ENCODE measurements around the gene LEF1. TPM values are rescaled to one million over a fixed set of nuclear protein-coding genes. Genes with fewer than 3 reads are reported as not detected.

Gene LEF1
- total RNA-seq, 1 donor from 2014 or later = 1.1 TPM

GRCh38 chr4:108163351-108163750 is 5.4 kb downstream of the LEF1 start:
- ATAC-seq (ENCODE audit: low read depth) = no peak
- intact Hi-C loops (cut with micrococcal nuclease) = loop anchor here (10.0 kb wide), 1 partner anchor 439 kb away; the partner anchor contains the start of gene PAPSS1
- Mint-ChIP-seq H3K4me1 (peaks cover 36% of the 10 kb centered on the region), H3K36me3 (ENCODE audit: low read depth) (no peaks in the 10 kb centered on the region), H3K27ac (no peak overlapping the region), H3K27me3 (peaks cover 57% of the 10 kb centered on the region), H3K4me3 (no peak overlapping the region), H3K9me3 (no peaks in the 10 kb centered on the region)
- ChIA-PET POLR2A (interaction anchor here (0.6 kb wide), 1 partner anchor 1652 kb away, joined by 3 read pairs; no protein-coding TSS in a partner anchor), CTCF (interaction anchor here (0.7 kb wide), 1 partner anchor 8 kb away, joined by 4 read pairs; no protein-coding TSS in a partner anchor)
- TF ChIP-seq, protein P1, sequence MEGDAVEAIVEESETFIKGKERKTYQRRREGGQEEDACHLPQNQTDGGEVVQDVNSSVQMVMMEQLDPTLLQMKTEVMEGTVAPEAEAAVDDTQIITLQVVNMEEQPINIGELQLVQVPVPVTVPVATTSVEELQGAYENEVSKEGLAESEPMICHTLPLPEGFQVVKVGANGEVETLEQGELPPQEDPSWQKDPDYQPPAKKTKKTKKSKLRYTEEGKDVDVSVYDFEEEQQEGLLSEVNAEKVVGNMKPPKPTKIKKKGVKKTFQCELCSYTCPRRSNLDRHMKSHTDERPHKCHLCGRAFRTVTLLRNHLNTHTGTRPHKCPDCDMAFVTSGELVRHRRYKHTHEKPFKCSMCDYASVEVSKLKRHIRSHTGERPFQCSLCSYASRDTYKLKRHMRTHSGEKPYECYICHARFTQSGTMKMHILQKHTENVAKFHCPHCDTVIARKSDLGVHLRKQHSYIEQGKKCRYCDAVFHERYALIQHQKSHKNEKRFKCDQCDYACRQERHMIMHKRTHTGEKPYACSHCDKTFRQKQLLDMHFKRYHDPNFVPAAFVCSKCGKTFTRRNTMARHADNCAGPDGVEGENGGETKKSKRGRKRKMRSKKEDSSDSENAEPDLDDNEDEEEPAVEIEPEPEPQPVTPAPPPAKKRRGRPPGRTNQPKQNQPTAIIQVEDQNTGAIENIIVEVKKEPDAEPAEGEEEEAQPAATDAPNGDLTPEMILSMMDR (IDR thresholded peaks at IDR 0.05) = no peak
- DNase-seq = no peak

- no peak overlapping the region for H3K4me3 Mint-ChIP-seq
- TF ChIP-seq, protein P1 (IDR thresholded peaks at IDR 0.05) = no peak
- no peak for ATAC-seq (ENCODE audit: low read depth)
- intact Hi-C loops (cut with micrococcal nuclease) = loop anchor here (10.0 kb wide), 1 partner anchor 436 kb away; the partner anchor contains the start of gene PAPSS1
- peaks cover 16% of the 10 kb centered on the region for H3K4me1 Mint-ChIP-seq
- no peaks in the 10 kb centered on the region for H3K36me3 Mint-ChIP-seq (ENCODE audit: low read depth)
- ChIA-PET POLR2A (no interaction called here), CTCF (interaction anchor here (0.6 kb wide), 1 partner anchor 214 kb away, joined by 3 read pairs; no protein-coding TSS in a partner anchor)
- H3K9me3 Mint-ChIP-seq = no peaks in the 10 kb centered on the region
- no peak overlapping the region for H3K27ac Mint-ChIP-seq
- no peak for DNase-seq
- H3K27me3 Mint-ChIP-seq = peaks cover 46% of the 10 kb centered on the region
Measured at GRCh38 chr4:108160741-108161352, 7.9 kb downstream of the LEF1 start.

- Mint-ChIP-seq H3K9me3 (no peaks in the 10 kb centered on the region), H3K27me3 (peaks cover 36% of the 10 kb centered on the region), H3K4me1 (peaks cover 10% of the 10 kb centered on the region), H3K36me3 (ENCODE audit: low read depth) (no peaks in the 10 kb centered on the region), H3K27ac (no peak overlapping the region), H3K4me3 (no peak overlapping the region)
- TF ChIP-seq, protein P1 (IDR thresholded peaks at IDR 0.05) = no peak
- intact Hi-C loops (cut with micrococcal nuclease) = loop anchor here (10.0 kb wide), 1 partner anchor 435 kb away; the partner anchor contains the start of gene PAPSS1
- DNase-seq = no peak
- ATAC-seq (ENCODE audit: low read depth) = no peak
- CTCF ChIA-PET = interaction anchor here (0.6 kb wide), 1 partner anchor 215 kb away, joined by 3 read pairs; no protein-coding TSS in a partner anchor
- POLR2A ChIA-PET = no interaction called here
Measured at GRCh38 chr4:108159845-108160244, 8.9 kb downstream of the LEF1 start.

DNA sequence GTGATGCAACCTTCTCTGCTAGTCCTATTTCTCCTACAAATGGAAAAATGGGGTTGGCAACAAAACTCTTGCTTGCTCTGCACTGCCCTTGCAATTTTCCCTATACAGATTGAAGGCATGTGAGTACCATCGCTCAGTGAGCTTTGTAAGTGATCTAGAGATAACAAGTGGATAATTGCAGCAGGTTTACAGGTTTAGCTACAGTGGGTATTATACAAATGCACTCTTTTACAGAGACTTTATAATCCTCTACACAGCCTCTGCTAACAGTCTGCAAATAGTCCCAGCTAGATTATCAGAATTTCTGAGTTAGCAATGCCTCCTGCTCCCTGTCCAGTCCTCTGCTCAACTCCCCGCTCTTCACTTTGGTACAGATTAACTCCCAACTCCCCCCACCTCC is 11.1 kb downstream of the LEF1 start:
- H3K4me3 Mint-ChIP-seq = no peak overlapping the region
- no peak overlapping the region for H3K27ac Mint-ChIP-seq
- CTCF ChIA-PET = no interaction called here
- intact Hi-C loops (cut with micrococcal nuclease) = no loop called here
- POLR2A ChIA-PET = no interaction called here
- ATAC-seq (ENCODE audit: low read depth) (no peak), DNase-seq (no peak)
- H3K4me1 Mint-ChIP-seq = peaks cover 10% of the 10 kb centered on the region
- no peaks in the 10 kb centered on the region for H3K9me3 Mint-ChIP-seq
- H3K36me3 Mint-ChIP-seq (ENCODE audit: low read depth) = no peaks in the 10 kb centered on the region
- H3K27me3 Mint-ChIP-seq = peaks cover 27% of the 10 kb centered on the region
- TF ChIP-seq, protein P1 (IDR thresholded peaks at IDR 0.05) = no peak

DNA sequence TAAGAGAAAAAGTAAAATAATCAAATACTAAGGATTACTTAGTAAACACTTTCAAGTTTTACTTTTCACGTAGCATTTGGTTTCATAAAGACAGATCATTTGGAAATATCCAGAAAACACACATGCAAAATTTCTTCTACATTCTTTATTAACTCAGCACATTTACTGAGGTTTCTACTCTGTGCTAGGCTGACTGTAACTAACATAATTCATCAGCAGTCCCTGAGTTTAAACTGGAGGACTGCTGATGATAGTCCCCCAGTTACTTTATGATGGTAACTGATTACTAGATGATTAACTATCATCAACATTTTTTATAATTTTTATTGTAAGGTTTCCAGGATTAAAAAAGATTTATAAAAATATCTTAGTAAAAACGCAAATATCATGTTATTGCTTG is 12.3 kb downstream of the LEF1 start:
- H3K27me3 Mint-ChIP-seq = peaks cover 28% of the 10 kb centered on the region
- intact Hi-C loops (cut with micrococcal nuclease) = no loop called here
- ATAC-seq (ENCODE audit: low read depth) (no peak), DNase-seq (no peak)
- peaks cover 10% of the 10 kb centered on the region for H3K4me1 Mint-ChIP-seq
- no peak overlapping the region for H3K4me3 Mint-ChIP-seq
- ChIA-PET POLR2A (no interaction called here), CTCF (no interaction called here)
- no peak overlapping the region for H3K27ac Mint-ChIP-seq
- no peaks in the 10 kb centered on the region for H3K9me3 Mint-ChIP-seq
- TF ChIP-seq, protein P1 (IDR thresholded peaks at IDR 0.05) = no peak
- H3K36me3 Mint-ChIP-seq (ENCODE audit: low read depth) = no peaks in the 10 kb centered on the region
